ACHN (cell line): ENCODE results near the gene PPP1R12B.

ENCODE experiments used
- DNase-seq: peaks from one replicate; pipeline ENCODE4 v3.0.0-alpha.2; 2015
- in situ Hi-C: cut with HindIII; loops from 2 replicates; pipeline ENCODE4 v1.10.0; 2017; ENCODE audit warnings: low sequenced_read_pairs, low pct_ligation_motif_present, low pct_unique_long_range_greater_than_20kb

The PPP1R12B gene

GRCh38 chr1:202348509-202349205 is at the start of gene PPP1R12B:
PPP1R12B (plus strand) TSS chr1:202348699; CDS start chr1:202348852, 153 bp downstream.
- in situ Hi-C loops: no loop called here

GRCh38 chr1:202302166-202302565 is 46.3 kb upstream of the PPP1R12B start:
- in situ Hi-C loops: loop anchor here (25.0 kb wide), 1 partner anchor 90 kb away; no protein-coding TSS in a partner anchor
- DNase-seq: no peak

More at GRCh38 chr1:202348509-202349205, at the start of gene PPP1R12B:
- peak; percentile 99 for DNase-seq

GRCh38 chr1:202304375-202304774 is 44.1 kb upstream of the PPP1R12B start:
- in situ Hi-C loops: loop anchor here (25.0 kb wide), 1 partner anchor 92 kb away; no protein-coding TSS in a partner anchor
- no peak for DNase-seq

- in situ Hi-C loops: loop anchor here (25.0 kb wide), 1 partner anchor 93 kb away; no protein-coding TSS in a partner anchor
- no peak for DNase-seq
Observed at GRCh38 chr1:202305168-202305567, 43.3 kb upstream of the PPP1R12B start.

GRCh38 chr1:202306535-202307345 is 41.8 kb upstream of the PPP1R12B start:
- in situ Hi-C loops: loop anchor here (25.0 kb wide), 1 partner anchor 94 kb away; no protein-coding TSS in a partner anchor
- DNase-seq: no peak

- in situ Hi-C loops: loop anchor here (25.0 kb wide), 1 partner anchor 98 kb away; no protein-coding TSS in a partner anchor
- DNase-seq: no peak
Observed at GRCh38 chr1:202310071-202310725, 38.3 kb upstream of the PPP1R12B start.

- in situ Hi-C loops: loop anchor here (25.0 kb wide), 1 partner anchor 98 kb away; no protein-coding TSS in a partner anchor
- no peak for DNase-seq
Observed at GRCh38 chr1:202310746-202311145, 37.8 kb upstream of the PPP1R12B start.

- in situ Hi-C loops: loop anchor here (25.0 kb wide), 1 partner anchor 100 kb away; no protein-coding TSS in a partner anchor
- no peak for DNase-seq
Observed at GRCh38 chr1:202311875-202312635, 36.4 kb upstream of the PPP1R12B start.

GRCh38 chr1:202315576-202316168 is 32.8 kb upstream of the PPP1R12B start:
- in situ Hi-C loops: loop anchor here (25.0 kb wide), 1 partner anchor 103 kb away; no protein-coding TSS in a partner anchor
- DNase-seq: peak; percentile 76

- in situ Hi-C loops: loop anchor here (25.0 kb wide), 1 partner anchor 104 kb away; no protein-coding TSS in a partner anchor
- no peak for DNase-seq
Observed at GRCh38 chr1:202316186-202316585, 32.3 kb upstream of the PPP1R12B start.

GRCh38 chr1:202317941-202318925 is 30.3 kb upstream of the PPP1R12B start:
- in situ Hi-C loops: loop anchor here (25.0 kb wide), 1 partner anchor 106 kb away; no protein-coding TSS in a partner anchor
- DNase-seq: no peak

GRCh38 chr1:202319381-202320080 is 29.0 kb upstream of the PPP1R12B start:
- in situ Hi-C loops: loop anchor here (25.0 kb wide), 1 partner anchor 107 kb away; no protein-coding TSS in a partner anchor
- DNase-seq: no peak

- in situ Hi-C loops: loop anchor here (25.0 kb wide), 1 partner anchor 108 kb away; no protein-coding TSS in a partner anchor
- no peak for DNase-seq
Observed at GRCh38 chr1:202320081-202320405, 28.5 kb upstream of the PPP1R12B start.

GRCh38 chr1:202323731-202324130 is 24.8 kb upstream of the PPP1R12B start:
- in situ Hi-C loops: loop anchor here (25.0 kb wide), 1 partner anchor 111 kb away; no protein-coding TSS in a partner anchor
- no peak for DNase-seq

GRCh38 chr1:202324646-202325045 is 23.9 kb upstream of the PPP1R12B start:
- in situ Hi-C loops: loop anchor here (25.0 kb wide), 1 partner anchor 112 kb away; no protein-coding TSS in a partner anchor

GRCh38 chr1:202329891-202330290 is 18.6 kb upstream of the PPP1R12B start:
- in situ Hi-C loops: no loop called here
- DNase-seq: no peak

More at GRCh38 chr1:202324646-202325045, 23.9 kb upstream of the PPP1R12B start:
- DNase-seq: no peak
